CD1c-positive myeloid dendritic cell (primary cell): ENCODE results near the gene TM9SF3.

ENCODE experiments used
- DNase-seq: peaks from one replicate; pipeline ENCODE4 v3.0.0-alpha.2; 2016; ENCODE audit errors: extremely low spot score

TM9SF3 gene

DNA sequence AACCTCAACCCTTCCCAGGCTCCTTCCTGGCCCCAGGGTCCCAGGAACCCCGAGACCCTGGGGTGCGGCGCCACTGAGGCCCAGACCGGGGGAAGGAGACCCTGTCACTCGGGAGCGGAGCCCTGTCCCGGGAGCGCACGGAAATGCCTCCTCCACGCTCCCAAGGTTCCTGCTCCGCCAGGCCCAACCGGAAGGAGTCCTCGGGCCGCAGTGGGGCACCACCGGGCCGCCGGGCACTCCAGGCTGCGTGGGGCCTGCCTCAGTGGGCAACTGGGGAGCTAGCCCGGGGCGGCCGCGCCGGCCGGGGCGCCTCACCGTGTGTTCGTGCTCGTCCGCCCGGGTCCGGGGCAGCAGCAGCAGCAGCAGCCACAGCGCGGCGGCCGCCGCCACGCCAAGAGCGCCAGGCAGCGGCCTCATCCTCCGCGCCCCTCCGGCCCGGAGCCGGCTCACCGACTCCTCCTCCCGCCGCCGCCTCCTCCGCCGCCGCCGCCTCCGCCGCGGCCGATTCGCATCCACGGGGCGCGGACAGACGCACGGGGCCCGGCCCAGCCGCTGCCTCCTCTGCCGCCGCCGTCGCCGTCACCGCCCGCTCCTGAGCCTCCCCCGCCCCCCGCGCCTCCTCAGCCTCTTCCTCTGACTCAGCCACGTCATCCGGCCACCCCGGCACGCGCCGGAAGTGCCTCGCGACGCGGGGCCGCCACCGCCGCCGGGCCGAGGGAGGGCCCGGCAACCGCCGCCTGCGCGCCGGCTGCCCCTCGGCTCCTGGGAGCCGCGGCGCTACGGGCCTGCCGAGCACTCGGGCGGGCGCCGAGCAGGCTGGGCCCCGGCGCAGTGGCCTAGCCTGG is at the start of gene TM9SF3:
TSS of gene TM9SF3 (minus strand) at position 594 of the 845 bp plus-strand sequence. CDS start at position 417, 177 bp downstream.
- peak; percentile 96 for DNase-seq

DNA sequence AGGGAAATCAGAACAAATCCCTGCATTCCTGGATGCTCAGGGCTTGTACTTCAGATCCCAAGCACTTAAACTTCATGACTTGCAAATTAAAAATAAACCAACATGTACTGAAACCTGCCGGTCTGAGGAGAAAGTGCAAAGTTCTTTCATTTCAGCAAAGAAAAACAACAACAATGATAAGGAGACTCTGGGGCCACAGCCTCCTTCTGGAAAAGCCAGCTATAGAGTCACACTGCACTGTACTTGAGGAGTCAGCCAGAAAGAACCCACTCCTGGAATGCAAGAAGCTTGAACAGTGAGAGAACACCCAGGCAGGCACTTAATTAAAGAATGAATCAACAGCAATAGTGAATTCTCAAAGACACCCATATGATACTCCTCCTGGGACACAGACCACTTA is 49.7 kb upstream of the TM9SF3 start:
- DNase-seq, result no peak

DNA sequence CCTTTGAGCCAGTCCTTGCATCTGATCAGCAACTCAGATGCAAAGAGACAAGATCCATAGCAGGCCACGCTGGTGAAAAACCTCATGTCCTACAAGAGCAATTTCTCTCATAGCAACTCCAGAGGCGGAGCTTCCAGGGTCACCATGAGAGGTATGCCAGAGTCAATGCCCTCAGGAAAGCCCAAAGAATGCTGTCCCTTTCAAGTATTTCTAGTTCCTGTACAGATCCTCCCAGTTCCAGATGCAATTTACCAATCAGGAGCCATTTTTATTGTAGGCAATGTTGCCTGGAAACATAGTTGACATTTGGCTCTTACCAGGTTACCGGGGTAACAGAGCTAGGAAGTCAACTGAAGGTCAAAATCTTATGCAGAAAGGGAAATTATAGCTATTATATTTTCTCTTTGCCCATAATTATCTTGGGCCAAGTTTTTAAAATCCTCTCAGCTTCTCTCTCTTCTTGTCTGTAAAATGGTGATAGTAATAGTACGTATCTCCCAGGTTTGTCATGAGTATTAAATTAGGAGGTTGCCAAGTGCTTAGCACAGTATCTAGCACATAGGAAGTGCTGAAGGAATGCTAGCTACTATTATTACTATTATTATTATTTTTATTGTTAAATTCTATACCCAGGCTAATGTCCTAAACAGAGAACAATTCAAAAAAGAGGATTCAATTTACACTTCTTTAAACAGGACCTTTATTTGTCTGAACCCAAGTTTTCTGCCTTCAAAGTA is 46.3 kb upstream of the TM9SF3 start:
- DNase-seq, result peak; percentile 23

- no peak for DNase-seq
Observed at GRCh38 chr10:96627292-96627691, 40.5 kb upstream of the TM9SF3 start.

- DNase-seq, result no peak
Observed at GRCh38 chr10:96626795-96627194, 40.0 kb upstream of the TM9SF3 start.

- DNase-seq, result no peak
Observed at GRCh38 chr10:96625173-96625572, 38.4 kb upstream of the TM9SF3 start.

DNA sequence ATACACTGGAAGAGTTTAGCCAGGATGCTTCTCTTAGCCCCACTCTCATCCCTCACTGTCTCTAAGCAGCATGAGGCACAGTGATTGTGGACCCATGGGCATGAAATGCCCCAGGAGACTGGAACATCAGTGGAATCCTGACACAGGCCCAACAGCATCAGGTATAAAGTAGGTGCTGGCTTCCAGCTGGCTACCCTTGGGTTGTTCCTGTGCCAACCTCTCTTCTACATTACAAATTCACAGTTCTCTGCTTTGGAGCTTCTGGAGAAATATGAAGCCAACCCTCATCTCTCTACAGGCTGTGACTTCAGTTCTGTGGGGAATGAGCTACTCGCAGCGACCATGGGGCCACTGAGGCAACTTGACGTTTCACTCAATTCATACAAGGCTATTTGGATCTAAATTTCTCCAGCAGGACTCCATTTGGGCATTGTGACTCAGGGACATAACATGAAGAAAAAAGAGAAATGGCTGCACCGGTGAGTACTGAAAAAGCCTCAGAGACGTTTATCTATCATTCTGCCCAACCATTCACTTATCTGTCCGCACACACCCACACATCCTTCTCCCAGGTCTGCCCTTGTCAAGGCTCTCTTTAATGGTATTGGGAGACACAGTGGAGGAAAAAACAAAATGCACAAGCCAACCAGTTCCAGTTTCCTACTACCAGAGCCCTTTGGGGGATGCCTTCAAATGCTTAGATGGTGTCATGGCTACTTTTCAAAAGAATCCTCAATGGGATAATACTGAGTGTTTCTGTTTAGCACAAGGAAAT is 35.4 kb upstream of the TM9SF3 start:
- no peak for DNase-seq

GRCh38 chr10:96619796-96620773 is 33.3 kb upstream of the TM9SF3 start:
- no peak for DNase-seq

DNA sequence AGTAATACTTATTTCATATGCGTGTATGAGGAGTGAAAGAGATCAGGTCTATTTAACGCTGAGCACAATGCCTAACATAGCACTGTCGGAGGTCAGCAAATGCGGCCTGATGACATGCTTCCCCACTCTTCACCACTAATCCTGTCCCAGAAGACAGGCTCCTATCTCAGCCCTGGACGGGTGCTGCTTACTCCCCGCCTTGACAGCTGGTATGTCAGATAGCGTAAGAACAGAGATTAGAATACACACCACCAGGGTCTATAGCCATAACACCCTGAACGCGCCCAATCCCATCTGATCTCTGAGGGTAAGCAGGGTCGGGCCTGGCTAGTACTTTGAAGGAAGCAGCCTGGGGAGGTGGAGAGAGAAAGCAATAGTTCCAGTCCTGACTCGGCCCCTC is 32.3 kb upstream of the TM9SF3 start:
- DNase-seq, result no peak

DNA sequence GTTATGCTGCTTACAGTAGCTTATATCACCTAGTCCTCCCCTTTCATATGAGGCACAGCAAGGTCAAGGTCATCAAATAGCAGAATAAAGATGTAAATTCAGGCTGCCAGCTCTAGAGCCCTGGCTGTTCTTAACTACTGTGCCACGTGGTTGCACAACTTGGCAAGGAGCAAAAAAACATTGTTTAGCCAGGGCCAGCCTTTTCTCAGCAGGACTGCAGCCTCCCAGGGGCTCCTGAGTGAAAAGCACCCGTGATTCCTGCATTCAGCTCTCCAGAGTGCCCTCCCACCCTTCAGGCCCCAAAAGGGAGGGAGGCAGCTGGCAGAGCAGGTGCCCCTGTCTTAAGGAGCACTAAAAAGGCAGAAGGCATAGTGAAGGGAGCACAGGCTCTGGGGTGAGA is 31.8 kb upstream of the TM9SF3 start:
- no peak for DNase-seq

- DNase-seq, result no peak
Observed at GRCh38 chr10:96616961-96617360, 30.1 kb upstream of the TM9SF3 start.

DNA sequence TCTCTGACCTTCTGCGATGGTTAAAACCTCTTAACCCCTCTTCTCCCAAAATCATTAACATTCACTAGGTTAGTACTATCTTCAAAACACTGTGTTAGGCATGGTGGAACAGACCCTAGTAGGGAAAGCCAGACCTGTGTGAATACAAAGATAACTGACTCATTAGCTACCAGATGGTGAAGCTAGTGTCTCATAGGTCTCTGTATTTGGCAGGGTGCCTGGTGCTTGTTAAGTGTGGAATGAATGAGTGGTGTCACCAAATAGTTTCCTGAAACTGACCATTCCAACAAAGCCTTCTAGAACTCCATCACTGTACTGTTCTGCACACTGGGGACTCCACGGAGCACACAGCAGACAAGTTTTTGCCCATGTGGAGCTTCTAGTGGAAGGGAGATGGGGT is 27.7 kb upstream of the TM9SF3 start:
- no peak for DNase-seq

- no peak for DNase-seq
Observed at GRCh38 chr10:96613576-96613975, 26.8 kb upstream of the TM9SF3 start.

- DNase-seq, result no peak
Observed at GRCh38 chr10:96612055-96612830, 25.4 kb upstream of the TM9SF3 start.

DNA sequence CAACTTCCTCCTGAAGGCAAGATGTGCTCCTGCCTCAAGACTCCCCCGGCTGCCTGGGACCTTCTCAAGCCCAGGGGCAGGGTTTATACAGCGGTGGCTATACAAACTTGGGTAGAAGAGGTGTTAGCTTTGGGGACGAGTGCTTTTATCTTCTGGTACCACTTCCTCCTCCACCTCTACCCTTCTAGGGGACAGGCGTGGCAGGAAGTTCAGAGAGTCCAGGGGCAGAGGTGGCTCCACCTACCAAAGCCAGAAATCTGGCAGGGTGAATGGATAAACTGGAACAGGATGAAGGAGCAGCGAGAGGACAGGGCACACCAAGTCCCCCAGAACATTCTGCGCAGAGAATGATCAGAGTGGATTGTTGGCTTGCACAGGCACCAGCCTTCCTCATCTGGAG is 24.0 kb upstream of the TM9SF3 start:
- DNase-seq, result no peak

GRCh38 chr10:96609510-96609909 is 22.7 kb upstream of the TM9SF3 start:
- no peak for DNase-seq

GRCh38 chr10:96608805-96609204 is 22.0 kb upstream of the TM9SF3 start:
- no peak for DNase-seq

GRCh38 chr10:96608262-96608661 is 21.4 kb upstream of the TM9SF3 start:
- no peak for DNase-seq

DNA sequence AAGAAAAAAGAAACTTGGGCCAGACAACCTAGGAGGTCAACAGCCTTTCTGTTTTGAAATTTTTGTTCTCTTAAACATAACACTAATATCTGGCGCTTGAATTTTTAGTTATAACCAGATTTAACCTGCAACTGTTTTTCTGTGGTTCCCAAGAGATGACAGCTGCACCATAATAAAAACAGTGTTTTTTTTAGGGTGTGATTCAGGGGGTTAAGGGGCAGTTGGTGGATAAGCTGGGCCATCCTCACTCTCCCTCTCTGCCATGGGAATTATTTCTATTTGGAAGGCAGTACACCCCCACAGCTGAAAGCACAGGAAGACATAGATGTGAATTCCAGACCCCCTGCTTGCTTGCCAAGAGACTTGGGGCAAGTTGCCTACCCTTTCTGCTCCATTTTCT is 20.1 kb upstream of the TM9SF3 start:
- DNase-seq, result no peak

DNA sequence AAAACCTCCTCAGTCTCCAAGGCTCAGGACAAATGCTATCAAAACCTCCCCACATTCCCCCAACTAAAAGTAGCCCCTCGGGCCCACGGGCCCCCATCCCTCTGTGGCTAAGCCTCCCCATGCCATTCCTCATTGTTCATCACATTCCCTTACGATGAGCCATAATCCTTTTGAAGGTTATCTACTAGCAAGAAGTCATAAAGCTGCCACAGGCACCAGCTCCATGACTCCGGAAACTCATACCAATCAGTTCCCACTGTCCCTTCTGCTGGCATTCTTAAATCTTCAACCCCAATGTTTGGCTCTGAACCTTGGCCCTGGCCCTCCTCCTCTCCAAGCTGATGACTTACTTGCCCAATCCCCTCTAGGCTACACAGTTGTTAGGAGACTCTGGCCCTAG is 19.4 kb upstream of the TM9SF3 start:
- no peak for DNase-seq
